Hypothalamus (tissue), 51 donors: ENCODE measurements around the gene FYN.

ENCODE experiments used
- DNase-seq, 51 donors: peaks; one replicate each; lab custom pipeline; 2025; lab: John Stamatoyannopoulos, UW

FYN gene

DNA sequence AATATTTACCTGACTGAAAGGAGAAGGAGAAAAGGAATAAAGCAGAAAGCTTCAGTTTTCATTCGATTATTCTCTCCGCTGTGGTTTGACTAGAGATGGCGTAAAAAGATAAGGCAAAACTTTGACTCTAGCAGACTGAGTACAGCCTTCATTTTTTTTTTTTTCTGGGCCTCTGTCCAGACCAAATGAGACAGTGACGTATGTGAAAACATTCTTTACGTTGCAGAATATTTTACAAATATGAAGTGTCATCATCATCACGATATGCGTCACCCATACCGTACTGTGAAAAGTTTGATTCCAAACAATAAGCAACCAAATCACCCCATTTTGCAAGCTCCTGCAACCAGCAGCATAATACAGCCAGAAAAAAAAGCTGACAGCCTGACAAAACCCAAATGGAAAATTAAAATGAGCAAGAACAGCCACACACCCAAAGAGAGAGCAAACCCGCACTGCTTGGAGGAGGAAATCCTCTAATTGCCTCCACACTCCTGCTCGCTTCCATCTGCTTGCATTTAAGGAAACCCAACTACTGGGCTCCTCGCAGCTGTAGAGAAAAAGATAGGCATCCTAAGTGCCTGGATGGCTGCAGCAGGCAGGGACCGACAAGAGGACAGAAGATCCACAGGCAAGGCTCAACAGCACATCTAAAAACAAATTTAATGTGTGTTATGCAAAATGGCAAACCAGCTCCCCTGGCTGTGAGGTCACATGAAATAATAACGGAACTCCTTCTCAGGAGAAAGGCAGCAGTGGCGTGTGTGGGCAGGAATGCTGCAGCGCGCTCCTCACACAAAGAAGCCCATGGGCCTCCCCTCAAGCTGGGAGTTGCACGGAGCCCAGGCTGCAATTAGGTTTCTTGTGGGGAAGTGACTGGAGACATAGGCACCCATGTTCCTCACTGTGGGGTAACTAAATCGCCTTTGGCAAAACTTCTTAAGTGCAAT lies 113.1 kb downstream of the FYN start:
- DNase-seq = peak in 4 of 51 donors; percentile 14 to 68 (median 36)

DNA sequence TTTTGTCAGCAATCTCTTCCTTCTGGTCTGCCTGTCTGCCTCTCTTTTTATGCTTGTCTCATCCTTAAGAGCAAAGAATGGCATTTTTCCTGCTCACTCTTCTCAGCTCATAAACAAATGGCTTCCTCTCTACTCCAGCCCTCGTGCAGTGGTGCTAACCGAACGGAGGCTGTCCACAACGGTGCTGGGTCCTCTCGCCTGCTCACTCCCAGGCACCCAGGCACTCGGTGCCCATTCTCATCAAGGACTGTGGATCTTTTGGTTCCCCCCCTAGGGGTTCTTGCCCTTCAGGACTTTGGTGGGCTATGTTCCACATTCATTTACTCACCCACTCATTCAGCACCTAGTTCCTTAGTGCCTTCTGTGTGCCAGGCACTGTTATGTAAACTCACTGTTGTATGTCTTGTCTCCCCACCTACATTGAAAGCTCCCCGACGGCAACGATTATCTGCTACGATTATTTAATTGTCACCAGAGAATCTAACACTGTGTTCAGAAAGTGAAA lies 113.9 kb downstream of the FYN start:
- no peak for DNase-seq

DNA sequence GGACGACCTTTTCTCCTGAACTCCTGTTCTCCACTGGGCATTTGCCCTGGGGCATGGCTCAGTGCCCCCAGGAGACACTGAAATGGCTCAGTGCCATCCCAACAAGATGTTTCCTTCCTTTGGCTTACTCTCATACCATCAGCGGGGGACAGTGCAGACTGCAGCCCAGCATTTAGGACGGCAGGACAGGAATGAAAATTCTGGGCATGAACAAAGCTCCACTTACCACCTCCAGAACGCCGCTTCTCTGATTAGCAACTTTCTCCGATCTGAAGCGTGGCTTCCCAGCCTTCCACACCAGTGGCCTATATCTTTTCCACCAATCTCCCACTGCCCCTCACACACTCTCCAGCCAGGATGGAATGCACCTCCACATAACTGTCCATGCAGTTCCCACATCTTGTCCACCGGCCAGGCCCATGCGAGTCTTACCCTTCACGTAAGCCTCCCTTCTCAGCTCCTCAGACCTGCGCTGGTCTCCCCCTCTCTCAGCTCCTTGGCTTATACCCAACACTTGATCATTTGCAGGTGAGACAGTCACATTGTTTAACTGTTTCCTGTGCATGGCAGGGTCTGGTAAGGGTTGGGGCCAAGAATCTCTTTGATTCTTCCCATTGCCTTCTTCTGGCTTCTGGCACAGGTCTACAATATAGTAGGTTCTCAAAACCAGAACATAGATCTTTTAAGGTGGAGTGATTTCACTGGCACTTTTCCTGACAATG lies 114.5 kb downstream of the FYN start:
- DNase-seq = no peak

DNA sequence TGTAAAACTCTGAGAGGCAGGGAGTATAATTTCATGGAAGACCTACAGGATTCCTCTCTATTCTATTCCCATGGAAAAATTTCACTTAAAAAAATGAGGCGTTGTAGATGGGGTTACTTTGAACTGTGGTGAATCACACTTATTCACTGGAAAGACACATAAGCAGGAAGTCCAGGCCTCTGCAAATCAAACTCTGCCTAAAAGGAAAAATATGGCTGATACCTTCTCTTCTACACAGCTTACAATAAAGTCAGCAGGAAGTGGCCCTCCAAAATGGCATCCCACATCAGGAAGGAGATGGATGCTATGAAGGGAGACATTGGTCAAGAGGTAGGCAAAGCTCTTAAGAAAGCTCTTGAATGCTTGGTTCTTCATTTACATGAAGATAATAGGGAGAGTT lies 115.9 kb downstream of the FYN start:
- no peak for DNase-seq

DNA sequence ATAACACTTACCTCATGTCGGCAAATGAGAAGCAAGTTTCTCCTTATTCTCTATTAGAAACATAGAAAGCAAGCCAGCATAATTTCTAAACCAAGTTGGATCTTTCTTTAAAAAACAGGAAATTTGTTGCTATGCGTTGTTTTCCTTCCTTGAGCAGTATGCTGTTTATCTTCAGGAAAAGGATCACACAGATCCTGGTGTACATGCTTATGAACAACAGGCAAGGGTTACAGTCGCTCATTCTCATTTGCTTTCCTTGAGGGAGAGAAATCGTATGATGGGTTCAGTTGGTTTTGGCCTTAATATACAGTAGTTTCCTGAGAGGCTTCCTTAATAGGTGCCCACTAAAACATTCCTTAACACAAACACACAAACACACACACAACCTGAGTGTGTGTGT lies 118.8 kb downstream of the FYN start:
- no peak for DNase-seq

DNA sequence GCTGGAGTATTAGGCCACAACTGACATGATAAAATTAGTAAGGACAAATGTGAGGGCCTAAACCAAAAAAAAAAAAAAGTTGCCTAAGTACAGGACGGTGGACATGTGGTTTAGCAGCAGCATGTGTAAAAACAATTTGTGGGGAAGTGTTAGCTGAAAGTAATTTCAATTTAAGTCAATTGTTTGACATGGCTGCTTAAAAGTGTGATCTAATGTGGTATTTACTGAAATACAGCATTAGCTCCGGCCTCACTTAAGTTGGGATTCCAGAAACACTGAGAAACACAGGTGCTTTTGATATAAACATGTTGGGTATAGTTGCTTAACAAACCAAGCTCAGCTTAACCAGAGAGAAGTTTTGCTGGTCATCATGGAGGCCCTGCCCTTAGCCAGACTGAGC lies 119.7 kb downstream of the FYN start:
- DNase-seq = no peak

DNA sequence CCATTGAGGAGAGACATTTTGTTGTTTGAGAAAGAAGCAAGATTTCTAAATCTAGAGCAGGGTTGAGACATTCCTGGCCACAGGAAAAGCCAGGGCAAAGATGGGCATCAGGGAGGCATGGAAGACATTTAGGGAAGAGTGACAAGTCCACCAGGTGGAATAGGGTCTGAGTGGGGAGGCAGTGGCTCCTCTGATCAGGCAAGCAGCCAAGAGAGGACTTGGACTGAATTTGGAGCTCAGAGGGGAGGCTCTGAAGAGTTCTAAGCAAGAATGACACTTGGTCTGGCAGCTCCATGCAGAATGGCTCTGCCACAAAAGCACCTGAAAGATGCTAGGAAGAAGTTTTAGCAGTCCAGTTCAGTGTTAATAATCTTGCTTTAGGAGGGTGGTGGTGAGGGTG lies 120.8 kb downstream of the FYN start:
- no peak for DNase-seq

DNA sequence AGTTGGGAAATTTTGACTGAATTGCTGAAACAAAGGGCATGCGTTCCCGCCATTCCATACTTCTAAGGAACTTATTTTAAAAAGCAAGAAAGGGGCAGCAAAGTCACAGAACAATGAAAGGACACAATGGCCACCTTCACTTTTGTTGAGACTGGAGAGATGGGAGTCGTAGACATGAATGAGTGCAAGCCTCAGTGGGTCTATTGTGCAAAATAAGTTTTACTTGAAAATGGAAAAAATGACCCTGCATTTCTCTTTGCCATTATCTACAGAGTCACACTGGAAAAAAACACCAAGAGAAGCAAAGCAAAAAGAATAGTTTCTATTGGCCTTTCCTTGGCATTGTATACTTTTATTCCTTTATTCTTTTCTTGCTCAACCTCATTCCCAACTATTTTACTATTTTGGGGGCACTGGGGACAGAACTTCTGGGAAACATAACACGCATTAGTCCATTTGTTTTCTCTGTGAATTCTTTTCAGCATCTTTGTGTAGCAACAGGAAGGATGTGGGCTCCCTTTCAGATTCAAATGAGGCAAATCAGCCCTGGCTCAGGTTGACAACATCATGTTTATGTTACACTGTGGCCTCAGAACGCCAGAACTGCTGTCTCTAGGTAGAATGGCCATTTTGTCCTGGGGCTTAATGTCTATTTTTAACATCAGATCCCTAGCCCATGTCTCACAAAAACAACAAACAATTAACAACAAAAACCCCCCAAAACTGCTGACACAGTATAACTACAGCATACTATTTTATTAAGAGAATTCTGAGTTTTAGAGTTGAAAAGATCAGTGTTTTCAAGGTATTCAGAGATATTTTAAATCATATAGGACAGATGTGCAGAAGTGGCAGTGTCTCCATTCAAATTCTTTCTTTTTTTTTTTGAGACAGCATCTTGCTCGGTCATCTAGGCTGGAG lies 122.2 kb downstream of the FYN start:
- peak in 2 of 51 donors; percentile 41 to 46 for DNase-seq

DNA sequence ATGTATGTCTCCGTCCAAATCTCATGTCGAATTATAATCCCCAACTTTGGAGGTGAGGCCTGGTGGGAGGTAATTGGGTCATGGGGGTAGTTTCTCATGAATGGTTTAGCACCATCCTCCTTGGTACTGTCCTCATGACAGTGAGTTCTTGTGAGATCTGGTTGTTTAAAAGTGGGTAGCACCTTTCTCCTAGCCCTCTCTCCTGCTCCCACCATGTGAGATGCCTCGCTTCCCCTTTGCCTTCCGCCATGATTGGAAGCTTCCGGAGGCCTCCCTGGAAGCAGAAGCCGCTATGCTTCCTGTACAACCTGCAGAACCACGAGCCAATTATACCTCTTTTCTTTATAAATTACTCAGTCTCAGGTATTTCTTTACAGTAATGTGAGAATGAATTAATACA lies 123.1 kb downstream of the FYN start:
- DNase-seq = no peak

DNA sequence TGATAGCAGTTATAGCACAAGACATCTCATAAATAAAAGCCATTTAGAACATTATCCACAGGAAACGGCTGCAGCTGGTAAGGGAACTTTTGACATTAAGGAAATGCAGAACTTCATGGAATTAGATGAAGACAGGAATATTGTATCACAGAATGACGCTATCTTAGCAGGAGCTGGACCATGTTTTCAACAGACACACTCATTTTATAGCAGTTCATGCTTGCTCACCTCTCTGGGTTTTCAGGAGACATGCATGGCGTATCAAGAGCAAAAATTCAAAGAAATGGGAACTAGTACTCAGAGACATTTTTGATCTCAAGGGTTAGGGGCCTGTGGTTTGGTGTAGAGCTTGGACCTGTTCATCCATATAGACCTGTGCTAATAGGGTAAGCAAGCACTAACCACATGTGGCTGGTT lies 125.0 kb downstream of the FYN start:
- DNase-seq = no peak

DNA sequence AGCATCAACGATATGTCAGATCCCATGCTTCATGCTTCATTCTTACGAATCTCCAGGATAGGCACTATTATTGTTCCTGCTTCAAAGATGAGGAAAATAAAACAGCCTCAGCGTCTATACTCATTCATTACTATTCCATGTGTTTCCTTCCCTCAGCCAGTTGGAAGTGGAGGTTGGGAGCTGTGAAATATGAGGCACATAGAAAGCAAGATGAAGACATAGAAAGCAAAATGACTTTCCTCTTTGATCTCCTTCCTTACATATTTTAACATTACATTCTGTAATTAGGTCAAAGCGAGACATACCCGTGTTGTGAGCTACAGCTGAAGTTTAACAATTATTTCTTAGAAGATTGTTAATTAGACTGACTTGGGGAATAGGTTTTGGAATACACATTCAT lies 125.4 kb downstream of the FYN start:
- DNase-seq = no peak

DNA sequence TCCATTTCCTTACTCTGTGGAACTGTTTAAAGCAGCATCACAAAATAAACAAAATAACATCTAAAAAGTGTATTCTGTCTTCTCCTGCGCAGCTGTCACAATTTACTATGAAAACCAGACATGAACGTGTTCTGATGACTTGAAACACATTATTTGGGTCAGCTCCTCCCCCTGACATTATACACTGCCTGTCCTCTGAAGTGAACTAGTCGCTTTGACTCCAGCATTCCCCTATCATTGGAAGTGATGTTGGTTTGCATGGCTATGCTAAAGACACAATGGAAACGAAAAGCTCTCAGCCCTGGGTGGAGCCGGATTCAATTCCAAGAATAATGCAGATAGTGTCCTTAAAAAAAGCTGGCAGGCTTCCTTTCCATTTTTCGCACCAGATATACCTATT lies 125.9 kb downstream of the FYN start:
- DNase-seq = no peak

DNA sequence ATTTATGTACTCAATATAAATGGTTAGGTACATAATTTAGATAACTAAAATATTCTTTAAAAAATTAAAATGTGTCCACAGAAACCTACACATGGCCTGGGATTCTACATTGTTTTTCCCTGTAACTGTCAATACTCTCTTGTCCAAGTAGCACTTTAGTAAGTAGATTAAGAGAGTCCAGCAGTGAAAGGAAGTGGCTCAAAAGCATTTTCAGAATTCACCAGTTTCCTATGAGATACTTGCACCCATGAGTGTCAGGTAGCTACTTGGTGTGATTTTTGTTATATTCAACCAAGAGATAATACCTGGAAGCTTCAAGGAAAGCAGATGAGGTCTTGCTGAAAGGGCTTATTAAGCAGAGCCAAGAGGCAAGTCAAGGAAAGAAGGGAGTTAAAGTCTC lies 126.3 kb downstream of the FYN start:
- DNase-seq = no peak

DNA sequence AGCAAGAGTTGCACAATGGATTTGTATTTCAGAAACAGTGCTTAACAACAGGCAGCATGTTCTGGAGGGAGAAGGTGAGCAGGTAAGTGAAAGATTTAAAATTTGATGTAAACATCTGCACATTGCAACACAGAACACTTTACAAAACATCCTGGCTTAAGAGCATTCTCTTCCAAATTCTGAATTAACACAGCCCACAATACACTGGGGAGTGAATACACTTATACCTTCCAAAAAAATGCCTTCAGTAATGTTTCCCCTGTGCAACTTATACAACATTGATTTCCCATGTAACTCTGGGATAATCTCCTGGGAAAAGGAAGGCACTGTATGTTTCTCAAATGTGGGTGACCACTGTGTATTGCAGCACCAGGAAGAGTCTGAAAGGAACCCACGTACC lies 127.6 kb downstream of the FYN start:
- DNase-seq = no peak

DNA sequence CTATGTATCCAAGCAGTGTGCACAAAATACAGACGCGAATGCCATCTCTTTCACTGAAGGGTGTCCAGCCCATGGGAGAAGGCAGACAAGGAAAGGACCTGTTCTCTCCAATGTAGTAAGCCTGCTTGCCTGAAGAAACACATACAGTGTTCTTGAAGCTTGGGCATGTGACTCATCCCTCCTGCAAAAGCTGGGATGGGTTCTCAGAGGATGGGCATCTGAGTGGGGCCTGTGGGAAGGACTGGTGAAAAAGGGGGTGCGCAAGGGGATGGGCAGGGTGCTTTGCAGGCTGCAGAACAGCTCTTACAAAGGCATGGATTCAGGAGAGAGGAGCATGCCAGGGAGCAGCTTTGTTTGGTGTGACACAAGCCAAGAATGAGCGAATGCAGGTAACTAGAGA lies 128.1 kb downstream of the FYN start:
- DNase-seq = peak in 5 of 51 donors; percentile 6 to 47 (median 19)

DNA sequence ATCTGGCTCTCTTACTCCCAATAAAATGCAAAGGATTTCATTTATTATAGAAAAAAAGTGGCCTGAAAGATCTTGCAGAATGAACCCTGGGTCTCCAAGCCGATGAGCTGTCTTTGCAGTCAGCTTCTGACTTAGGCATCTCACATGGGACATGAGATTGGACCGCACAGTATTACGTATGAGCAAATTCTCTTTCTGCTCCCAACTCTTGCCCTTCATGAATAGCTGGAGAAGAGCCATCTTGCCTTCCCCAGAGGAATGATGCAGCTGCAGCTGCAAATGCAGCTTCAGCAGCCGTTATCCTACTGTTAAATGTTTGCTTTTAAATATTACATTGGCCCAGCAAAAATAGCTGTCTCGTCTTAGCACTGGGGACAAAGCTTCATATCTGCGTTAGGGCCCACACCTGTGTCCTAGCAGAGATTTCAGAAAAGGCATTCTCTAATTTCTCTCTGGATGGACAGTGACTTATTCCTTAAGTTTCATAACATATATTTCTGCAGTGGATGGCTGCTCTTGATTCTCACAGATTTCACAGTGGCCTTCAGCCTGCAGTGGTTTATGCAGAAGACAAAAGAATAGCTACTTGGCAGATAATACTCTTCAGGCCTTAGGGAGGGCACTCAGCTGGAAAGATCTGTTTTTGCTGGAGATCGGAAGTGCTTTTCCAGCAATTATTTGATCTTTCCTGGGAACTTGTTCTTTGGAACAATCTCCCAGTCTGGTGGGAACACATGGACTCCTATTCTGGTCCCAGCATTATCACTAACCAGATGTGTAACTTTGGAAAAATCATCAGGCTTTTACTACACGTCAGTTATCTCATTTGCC lies 129.2 kb downstream of the FYN start:
- peak in 15 of 51 donors; percentile 21 to 68 (median 44) for DNase-seq

DNA sequence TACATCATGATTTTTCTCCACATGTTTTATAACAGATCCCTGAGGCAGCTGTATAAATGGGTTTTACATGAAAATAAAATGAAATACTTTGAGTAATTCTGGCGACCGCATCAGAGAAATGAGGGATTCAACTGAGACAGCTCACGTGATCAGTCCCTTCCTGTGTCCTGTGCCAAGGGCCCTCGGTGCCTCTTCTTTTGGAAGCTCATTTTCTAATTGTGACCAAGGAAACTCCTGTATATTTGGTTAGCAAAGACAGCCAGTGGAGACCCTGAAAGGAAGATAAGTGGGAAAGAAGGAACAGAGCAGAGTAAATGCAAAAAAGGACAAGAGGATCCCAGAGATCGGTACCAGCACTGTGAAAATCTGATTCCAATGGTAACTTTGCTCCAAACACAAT lies 129.9 kb downstream of the FYN start:
- peak in 2 of 51 donors; percentile 13 to 17 for DNase-seq

DNA sequence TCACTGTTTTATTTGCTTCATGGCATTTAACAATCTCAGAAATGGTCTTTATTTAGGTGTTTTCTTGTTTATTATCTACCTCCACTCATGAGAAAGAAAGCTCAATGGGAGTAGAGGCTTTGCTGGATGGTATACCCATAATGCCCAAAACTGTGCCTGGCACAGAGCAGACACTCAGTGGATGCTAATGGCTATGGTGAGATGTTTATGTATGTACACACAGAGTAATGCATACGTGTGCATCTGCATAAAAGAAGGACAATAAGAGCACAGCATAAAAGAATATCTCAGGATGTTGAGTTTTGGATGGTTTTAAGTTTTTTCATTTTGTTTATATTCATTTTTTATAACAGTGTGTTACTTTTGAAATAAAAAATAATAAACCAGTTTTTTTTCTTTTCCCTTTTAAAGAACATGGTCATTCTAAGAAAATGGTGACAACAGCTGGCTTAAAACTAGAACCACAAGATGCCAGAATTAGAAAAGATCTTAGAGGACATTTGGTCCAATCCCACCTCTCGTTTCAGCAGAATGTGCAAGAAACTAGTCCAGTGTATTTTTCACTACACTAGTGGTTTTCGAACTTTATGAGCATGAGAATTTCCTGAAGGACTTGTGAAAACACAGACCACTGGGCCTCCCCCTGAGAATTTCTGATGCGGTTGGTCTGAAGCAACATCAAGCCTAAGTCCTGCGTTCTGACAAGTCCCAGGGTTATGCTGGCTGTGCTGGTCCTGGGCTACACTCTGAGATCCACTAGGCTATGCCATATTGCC lies 131.9 kb downstream of the FYN start:
- DNase-seq = no peak

DNA sequence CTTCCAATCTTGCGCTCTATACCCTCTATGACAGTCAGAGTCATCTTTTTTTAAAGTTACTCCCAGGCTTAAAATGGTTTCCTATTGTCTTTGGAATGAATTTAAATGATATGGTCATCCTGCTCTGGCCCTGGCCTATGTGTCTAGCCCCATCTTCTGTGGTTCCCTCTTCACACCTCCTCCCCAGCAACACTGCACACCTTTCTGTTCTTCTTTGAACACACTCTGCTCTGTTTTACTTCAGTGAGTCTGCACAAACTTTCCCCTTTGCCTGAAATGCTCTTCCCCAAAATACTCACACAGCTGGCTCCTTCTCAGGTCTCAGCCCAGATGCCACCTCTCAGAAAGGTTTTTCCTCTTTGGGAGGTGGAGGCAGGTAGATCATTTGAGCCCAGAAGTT lies 132.7 kb downstream of the FYN start:
- no peak for DNase-seq
